Vagina (tissue), 2 donors: Measurements from ENCODE around the gene CLEC4E.

Source experiments
- POLR2AphosphoS5 ChIP-seq, 2 donors: sonication (generic); formaldehyde crosslinking; IDR thresholded peaks; one replicate each; pipeline ENCODE4 v1.9.0; 2017; ENCODE audit warnings: antibody characterized with exemption in 2 of 2, mild to moderate bottlenecking in 2 of 2, low read depth in 1 of 2; ENCODE audit not compliant: insufficient read depth in 1 of 2
- TF ChIP-seq, protein P1 (sequence below), 3 experiments: fragments of 450-650 bp in 2 of 3; fragments of 200-600 bp in 1 of 3; sonication (generic) in 1 of 3; IDR thresholded peaks; one replicate each; pipeline ENCODE4 v1.5.1; 2017 to 2019; ENCODE audit warnings: antibody characterized with exemption in 3 of 3, mild to moderate bottlenecking in 2 of 3, moderate library complexity in 2 of 3

DNA sequence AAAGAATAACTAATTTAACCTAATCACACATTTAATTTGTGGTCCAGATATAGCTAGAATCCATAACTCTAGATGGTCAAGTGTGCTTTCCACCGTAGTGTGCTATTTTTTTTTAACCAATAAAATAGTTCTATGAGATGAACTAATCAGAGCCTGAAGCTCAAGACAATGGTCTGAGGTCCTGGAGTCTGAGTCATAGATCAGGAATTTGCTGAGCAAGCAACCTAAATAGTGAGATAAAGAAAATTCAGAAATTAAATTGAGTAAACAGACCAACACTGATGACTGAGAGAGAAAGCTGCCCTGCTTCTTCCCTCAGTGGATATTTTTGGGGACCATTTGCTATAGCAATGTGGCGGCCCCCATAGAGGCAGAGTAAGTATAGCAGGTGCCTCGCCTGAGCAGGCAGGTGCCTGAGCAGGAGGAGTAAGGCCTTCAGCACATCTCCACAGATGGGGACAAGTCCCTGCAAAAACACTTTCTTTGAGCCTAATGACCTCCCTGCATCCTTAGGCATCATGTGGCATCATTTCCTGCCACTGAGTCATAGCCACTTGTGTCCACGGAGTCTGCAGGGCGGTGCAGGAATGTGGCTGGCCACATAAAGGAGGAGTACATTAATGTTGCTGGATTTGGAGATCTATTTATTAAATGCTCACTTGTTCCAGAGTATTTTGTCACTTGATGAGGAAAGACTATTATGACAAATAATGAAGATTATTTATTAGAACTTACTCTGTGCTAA is 13.9 kb upstream of the CLEC4E start:
- TF ChIP-seq, protein P1, sequence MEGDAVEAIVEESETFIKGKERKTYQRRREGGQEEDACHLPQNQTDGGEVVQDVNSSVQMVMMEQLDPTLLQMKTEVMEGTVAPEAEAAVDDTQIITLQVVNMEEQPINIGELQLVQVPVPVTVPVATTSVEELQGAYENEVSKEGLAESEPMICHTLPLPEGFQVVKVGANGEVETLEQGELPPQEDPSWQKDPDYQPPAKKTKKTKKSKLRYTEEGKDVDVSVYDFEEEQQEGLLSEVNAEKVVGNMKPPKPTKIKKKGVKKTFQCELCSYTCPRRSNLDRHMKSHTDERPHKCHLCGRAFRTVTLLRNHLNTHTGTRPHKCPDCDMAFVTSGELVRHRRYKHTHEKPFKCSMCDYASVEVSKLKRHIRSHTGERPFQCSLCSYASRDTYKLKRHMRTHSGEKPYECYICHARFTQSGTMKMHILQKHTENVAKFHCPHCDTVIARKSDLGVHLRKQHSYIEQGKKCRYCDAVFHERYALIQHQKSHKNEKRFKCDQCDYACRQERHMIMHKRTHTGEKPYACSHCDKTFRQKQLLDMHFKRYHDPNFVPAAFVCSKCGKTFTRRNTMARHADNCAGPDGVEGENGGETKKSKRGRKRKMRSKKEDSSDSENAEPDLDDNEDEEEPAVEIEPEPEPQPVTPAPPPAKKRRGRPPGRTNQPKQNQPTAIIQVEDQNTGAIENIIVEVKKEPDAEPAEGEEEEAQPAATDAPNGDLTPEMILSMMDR (IDR thresholded peaks at IDR 0.05), result no peak
- TF ChIP-seq POLR2AphosphoS5 (IDR thresholded peaks at IDR 0.05; ENCODE audit: insufficient read depth in 1 of 2, low read depth in 1 of 2), result no peak
